ENCODE measurements around the gene MEMO1.
"Not testable (repeated sequence)": the region's sequence is repeated elsewhere in the genome, so short reads cannot be mapped to it uniquely, and the experiment has no call there.

The MEMO1 gene

GRCh38 chr2:31919499-31919898, 91.3 kb downstream of the MEMO1 start:
- H3K4me1 ChIP-seq (ENCODE audit: control insufficient read depth, low read depth, low read length) = no peaks in the 10 kb centered on the region
- WGBS (ENCODE audit: extremely low coverage, insufficient coverage, low lambda C conversion rate) = no CpG with 5 or more reads among the region's 3 CpGs

GRCh38 chr2:31909661-31910060, 101.1 kb downstream of the MEMO1 start:
- Histone ChIP-seq H3K79me2 (ENCODE audit: control insufficient read depth, insufficient read depth, low read length) (no peaks in the 10 kb centered on the region), H3K36me3 (ENCODE audit: control insufficient read depth, insufficient read depth, low read length) (no peaks in the 10 kb centered on the region), H2BK120ac (ENCODE audit: low read depth, low read length) (no peak overlapping the region), H3K4me1 (ENCODE audit: control insufficient read depth, low read depth, low read length) (no peaks in the 10 kb centered on the region), H3K9ac (ENCODE audit: low read length) (no peak overlapping the region), H3K4me2 (ENCODE audit: low read length) (no peak overlapping the region), H3K4me3 (ENCODE audit: low read length) (no peak overlapping the region), H4K8ac (ENCODE audit: low read depth, low read length) (no peak overlapping the region), H2BK5ac (ENCODE audit: low read length) (no peak overlapping the region), H3K56ac (ENCODE audit: low read length) (no peak overlapping the region), H3K23ac (ENCODE audit: low read length) (no peak overlapping the region), H2BK15ac (replicated peaks; ENCODE audit: low read depth) (no peak overlapping the region), H3K27me3 (ENCODE audit: insufficient read depth, low read length, poor library complexity) (no peaks in the 10 kb centered on the region), H3K27ac (ENCODE audit: low read depth, low read length) (no peak overlapping the region), H4K5ac (ENCODE audit: low read length) (no peak overlapping the region), H3K4ac (ENCODE audit: low read depth, low read length) (no peak overlapping the region), H2AK5ac (ENCODE audit: low read length) (no peak overlapping the region), H3K79me1 (ENCODE audit: low read length) (no peaks in the 10 kb centered on the region), H3K18ac (ENCODE audit: low read length) (no peak overlapping the region)
- no peak for DNase-seq

More at GRCh38 chr2:31919499-31919898, 91.3 kb downstream of the MEMO1 start:
- H3K79me2 ChIP-seq (ENCODE audit: control insufficient read depth, insufficient read depth, low read length) = no peaks in the 10 kb centered on the region
- no peaks in the 10 kb centered on the region for H3K36me3 ChIP-seq (ENCODE audit: control insufficient read depth, insufficient read depth, low read length)
- H3K79me1 ChIP-seq (ENCODE audit: low read length) = no peaks in the 10 kb centered on the region
- H2AK5ac ChIP-seq (ENCODE audit: low read length) = no peak overlapping the region
- no peak overlapping the region for H3K4me3 ChIP-seq (ENCODE audit: low read length)
- H4K8ac ChIP-seq (ENCODE audit: low read depth, low read length) = no peak overlapping the region
- no peak overlapping the region for H3K9ac ChIP-seq (ENCODE audit: low read length)
- H2BK15ac ChIP-seq (replicated peaks; ENCODE audit: low read depth) = no peak overlapping the region
- no peak for DNase-seq
- no peak overlapping the region for H4K5ac ChIP-seq (ENCODE audit: low read length)
- no peak overlapping the region for H2BK120ac ChIP-seq (ENCODE audit: low read depth, low read length)
- no peak overlapping the region for H3K23ac ChIP-seq (ENCODE audit: low read length)
- H2BK5ac ChIP-seq (ENCODE audit: low read length) = no peak overlapping the region
- H3K56ac ChIP-seq (ENCODE audit: low read length) = no peak overlapping the region
- no peak overlapping the region for H3K4ac ChIP-seq (ENCODE audit: low read depth, low read length)
- no peak overlapping the region for H3K18ac ChIP-seq (ENCODE audit: low read length)
- H3K4me2 ChIP-seq (ENCODE audit: low read length) = no peak overlapping the region
- H3K27ac ChIP-seq (ENCODE audit: low read depth, low read length) = no peak overlapping the region
- H3K27me3 ChIP-seq (ENCODE audit: insufficient read depth, low read length, poor library complexity) = no peaks in the 10 kb centered on the region

GRCh38 chr2:31907491-31907890, 103.3 kb downstream of the MEMO1 start:
- H3K4me3 ChIP-seq (ENCODE audit: low read length); H3K4ac ChIP-seq (ENCODE audit: low read depth, low read length); H2AK5ac ChIP-seq (ENCODE audit: low read length); H3K4me2 ChIP-seq (ENCODE audit: low read length); H3K36me3 ChIP-seq (ENCODE audit: control insufficient read depth, insufficient read depth, low read length); H2BK5ac ChIP-seq (ENCODE audit: low read length); H3K56ac ChIP-seq (ENCODE audit: low read length); H3K4me1 ChIP-seq (ENCODE audit: control insufficient read depth, low read depth, low read length); H3K9ac ChIP-seq (ENCODE audit: low read length); H3K23ac ChIP-seq (ENCODE audit: low read length); H3K27ac ChIP-seq (ENCODE audit: low read depth, low read length); H3K79me1 ChIP-seq (ENCODE audit: low read length); H4K8ac ChIP-seq (ENCODE audit: low read depth, low read length); H3K18ac ChIP-seq (ENCODE audit: low read length); H3K27me3 ChIP-seq (ENCODE audit: insufficient read depth, low read length, poor library complexity); H2BK15ac ChIP-seq (replicated peaks; ENCODE audit: low read depth); H3K79me2 ChIP-seq (ENCODE audit: control insufficient read depth, insufficient read depth, low read length); H4K5ac ChIP-seq (ENCODE audit: low read length); H2BK120ac ChIP-seq (ENCODE audit: low read depth, low read length); DNase-seq: not testable (repeated sequence)
- WGBS (ENCODE audit: extremely low coverage, insufficient coverage, low lambda C conversion rate) = no CpG with 5 or more reads among the region's 6 CpGs

- DNase-seq = no peak
- H3K4me1 ChIP-seq (ENCODE audit: control insufficient read depth, low read depth, low read length) = no peaks in the 10 kb centered on the region
- H2AK5ac ChIP-seq (ENCODE audit: low read length) = no peak overlapping the region
- no CpG with 5 or more reads among the region's 4 CpGs for WGBS (ENCODE audit: extremely low coverage, insufficient coverage, low lambda C conversion rate)
- H3K79me1 ChIP-seq (ENCODE audit: low read length) = no peaks in the 10 kb centered on the region
- H3K23ac ChIP-seq (ENCODE audit: low read length) = no peak overlapping the region
- H3K4me3 ChIP-seq (ENCODE audit: low read length) = no peak overlapping the region
- no peak overlapping the region for H3K18ac ChIP-seq (ENCODE audit: low read length)
- no peak overlapping the region for H2BK5ac ChIP-seq (ENCODE audit: low read length)
- H2BK120ac ChIP-seq (ENCODE audit: low read depth, low read length) = no peak overlapping the region
- no peak overlapping the region for H3K56ac ChIP-seq (ENCODE audit: low read length)
- H3K79me2 ChIP-seq (ENCODE audit: control insufficient read depth, insufficient read depth, low read length) = no peaks in the 10 kb centered on the region
- H3K9ac ChIP-seq (ENCODE audit: low read length) = no peak overlapping the region
- H3K36me3 ChIP-seq (ENCODE audit: control insufficient read depth, insufficient read depth, low read length) = no peaks in the 10 kb centered on the region
- H4K5ac ChIP-seq (ENCODE audit: low read length) = no peak overlapping the region
- no peak overlapping the region for H4K8ac ChIP-seq (ENCODE audit: low read depth, low read length)
- no peak overlapping the region for H3K4me2 ChIP-seq (ENCODE audit: low read length)
- H3K27me3 ChIP-seq (ENCODE audit: insufficient read depth, low read length, poor library complexity) = no peaks in the 10 kb centered on the region
- no peak overlapping the region for H3K27ac ChIP-seq (ENCODE audit: low read depth, low read length)
- H2BK15ac ChIP-seq (replicated peaks; ENCODE audit: low read depth) = no peak overlapping the region
- no peak overlapping the region for H3K4ac ChIP-seq (ENCODE audit: low read depth, low read length)
Measured at GRCh38 chr2:31903109-31903780, 107.6 kb downstream of the MEMO1 start.

GRCh38 chr2:31901900-31902299, 108.9 kb downstream of the MEMO1 start:
- H3K23ac ChIP-seq (ENCODE audit: low read length) = no peak overlapping the region
- no peak overlapping the region for H3K9ac ChIP-seq (ENCODE audit: low read length)
- no peak overlapping the region for H3K27ac ChIP-seq (ENCODE audit: low read depth, low read length)
- no peak overlapping the region for H3K56ac ChIP-seq (ENCODE audit: low read length)
- H3K36me3 ChIP-seq (ENCODE audit: control insufficient read depth, insufficient read depth, low read length) = no peaks in the 10 kb centered on the region
- H3K79me2 ChIP-seq (ENCODE audit: control insufficient read depth, insufficient read depth, low read length) = no peaks in the 10 kb centered on the region
- no peak overlapping the region for H3K4me3 ChIP-seq (ENCODE audit: low read length)
- no peak for DNase-seq
- no peak overlapping the region for H2AK5ac ChIP-seq (ENCODE audit: low read length)
- no CpG with 5 or more reads among the region's 2 CpGs for WGBS (ENCODE audit: extremely low coverage, insufficient coverage, low lambda C conversion rate)
- H3K79me1 ChIP-seq (ENCODE audit: low read length) = no peaks in the 10 kb centered on the region
- H2BK120ac ChIP-seq (ENCODE audit: low read depth, low read length) = no peak overlapping the region
- H3K4me1 ChIP-seq (ENCODE audit: control insufficient read depth, low read depth, low read length) = no peaks in the 10 kb centered on the region
- no peak overlapping the region for H4K8ac ChIP-seq (ENCODE audit: low read depth, low read length)
- no peak overlapping the region for H2BK15ac ChIP-seq (replicated peaks; ENCODE audit: low read depth)
- H4K5ac ChIP-seq (ENCODE audit: low read length) = no peak overlapping the region
- no peak overlapping the region for H3K18ac ChIP-seq (ENCODE audit: low read length)
- H3K27me3 ChIP-seq (ENCODE audit: insufficient read depth, low read length, poor library complexity) = no peaks in the 10 kb centered on the region
- no peak overlapping the region for H2BK5ac ChIP-seq (ENCODE audit: low read length)
- no peak overlapping the region for H3K4me2 ChIP-seq (ENCODE audit: low read length)
- H3K4ac ChIP-seq (ENCODE audit: low read depth, low read length) = no peak overlapping the region

- H3K36me3 ChIP-seq (ENCODE audit: control insufficient read depth, insufficient read depth, low read length); H4K8ac ChIP-seq (ENCODE audit: low read depth, low read length); H3K9ac ChIP-seq (ENCODE audit: low read length); H3K56ac ChIP-seq (ENCODE audit: low read length); H3K27me3 ChIP-seq (ENCODE audit: insufficient read depth, low read length, poor library complexity); H3K27ac ChIP-seq (ENCODE audit: low read depth, low read length); H2BK15ac ChIP-seq (replicated peaks; ENCODE audit: low read depth); H3K23ac ChIP-seq (ENCODE audit: low read length); H3K79me2 ChIP-seq (ENCODE audit: control insufficient read depth, insufficient read depth, low read length); H2BK120ac ChIP-seq (ENCODE audit: low read depth, low read length); H3K79me1 ChIP-seq (ENCODE audit: low read length); H4K5ac ChIP-seq (ENCODE audit: low read length); H3K4me1 ChIP-seq (ENCODE audit: control insufficient read depth, low read depth, low read length); H3K4me3 ChIP-seq (ENCODE audit: low read length); H3K4me2 ChIP-seq (ENCODE audit: low read length); H2BK5ac ChIP-seq (ENCODE audit: low read length); DNase-seq; H2AK5ac ChIP-seq (ENCODE audit: low read length); H3K4ac ChIP-seq (ENCODE audit: low read depth, low read length); H3K18ac ChIP-seq (ENCODE audit: low read length): not testable (repeated sequence)
- no CpG with 5 or more reads among the region's 2 CpGs for WGBS (ENCODE audit: extremely low coverage, insufficient coverage, low lambda C conversion rate)
Measured at GRCh38 chr2:31900156-31900555, 110.7 kb downstream of the MEMO1 start.

Measured in mesendoderm (in vitro differentiated cells).